Endodermal cell (in vitro differentiated cells): ENCODE data around the gene ZDHHC11. TPM values are rescaled to one million over a fixed set of nuclear protein-coding genes. Genes with fewer than 3 reads are reported as not detected.
"Not testable (repeated sequence)": the region's sequence is repeated elsewhere in the genome, so short reads cannot be mapped to it uniquely, and the experiment has no call there.

Experiments
- DNase-seq: peaks from one replicate; pipeline ENCODE4 v3.0.0-alpha.2; 2017
- H3K27ac ChIP-seq: 2 replicates; pipeline ENCODE4 v1.5.1; 2013; ENCODE audit warnings: mild to moderate bottlenecking, low read depth, low read length, moderate library complexity
- H3K27me3 ChIP-seq: 2 replicates; pipeline ENCODE4 v1.6.1; 2013; ENCODE audit warnings: mild to moderate bottlenecking, low read length, moderate library complexity; ENCODE audit not compliant: insufficient read depth, control insufficient read depth, poor library complexity, severe bottlenecking
- H3K36me3 ChIP-seq: 2 replicates; pipeline ENCODE4 v1.7.0; 2013; ENCODE audit warnings: mild to moderate bottlenecking, low read length, moderate library complexity; ENCODE audit not compliant: control insufficient read depth, insufficient read depth
- H3K4me1 ChIP-seq: one replicate; pipeline ENCODE4 v1.7.0; 2013; ENCODE audit warnings: low read length; ENCODE audit not compliant: control insufficient read depth, insufficient read depth
- H3K4me3 ChIP-seq: 2 replicates; pipeline ENCODE4 v1.5.1; 2013; ENCODE audit warnings: mild to moderate bottlenecking, low read length, moderate library complexity
- H3K9ac ChIP-seq: 2 replicates; pipeline ENCODE4 v1.6.1; 2013; ENCODE audit warnings: mild to moderate bottlenecking, low read length, moderate library complexity; ENCODE audit not compliant: poor library complexity, severe bottlenecking; ENCODE audit errors: extremely low read depth
- H3K9me3 ChIP-seq: 2 replicates; pipeline ENCODE4 v1.6.1; 2013; ENCODE audit warnings: mild to moderate bottlenecking, low read length, moderate library complexity; ENCODE audit not compliant: control insufficient read depth
- H3K27ac Mint-ChIP-seq: 2 replicates; pipeline ENCODE4 v1.8.0; 2020; ENCODE audit warnings: mixed read lengths
- H3K27me3 Mint-ChIP-seq: 2 replicates; pipeline ENCODE4 v1.8.0; 2021; ENCODE audit warnings: mild to moderate bottlenecking, mixed read lengths; ENCODE audit not compliant: insufficient read depth
- H3K36me3 Mint-ChIP-seq: 2 replicates; pipeline ENCODE4 v1.8.0; 2020; ENCODE audit warnings: low read depth, mixed read lengths
- H3K4me1 Mint-ChIP-seq: 2 replicates; pipeline ENCODE4 v1.8.0; 2020; ENCODE audit warnings: mixed read lengths
- H3K4me3 Mint-ChIP-seq: 2 replicates; pipeline ENCODE4 v1.8.0; 2020; ENCODE audit warnings: mild to moderate bottlenecking, moderate library complexity, mixed read lengths
- H3K9me3 Mint-ChIP-seq: 2 replicates; pipeline ENCODE4 v1.8.0; 2020; ENCODE audit warnings: mild to moderate bottlenecking, mixed read lengths
- CTCF ChIP-seq: fragments of 200-600 bp; sonication (generic); conservative IDR thresholded peaks from 2 replicates; pipeline ENCODE4 v1.5.0; 2021; ENCODE audit warnings: antibody characterized with exemption, mild to moderate bottlenecking
- WGBS, 2 experiments: methylation state at CpG; one replicate each; pipeline versions ENCODE4 v1.1.5 to v1.1.7; 2013; ENCODE audit warnings: missing lambda C conversion rate in 2 of 2, mixed read lengths in 1 of 2; ENCODE audit not compliant: insufficient coverage in 1 of 2, insufficient read length in 1 of 2; 5-methylcytosine and 5-hydroxymethylcytosine counted together
- total RNA-seq, 2 donors: library from RNA; stranded (reverse); fragmentation: NEBNext Ultra II Directional in 1 of 2; extraction: Animal tissue kit (Norgen Biotek cat#: 25700) in 1 of 2; gene quantifications; 2 replicates in 1 of 2; 3 replicates in 1 of 2; pipeline ENCODE4 v1.2.1, GENCODE V29; 2021

ZDHHC11 gene
- total RNA-seq, 2 donors from 2014 or later, result 10.6 to 28.9 TPM

GRCh38 chr5:851076-851475 is 290 bp upstream of the ZDHHC11 start:
- H3K4me1 Mint-ChIP-seq, result no peaks in the 10 kb centered on the region
- no peaks in the 10 kb centered on the region for H3K27me3 Mint-ChIP-seq
- no peak overlapping the region for H3K27ac ChIP-seq
- H3K27ac Mint-ChIP-seq, result no peak overlapping the region
- H3K4me1 ChIP-seq, result no peaks in the 10 kb centered on the region
- no peaks in the 10 kb centered on the region for H3K36me3 ChIP-seq
- 89 to 92% methylated on average over 18 to 19 of the region's 19 CpGs for WGBS, 2 experiments
- no peaks in the 10 kb centered on the region for H3K9me3 ChIP-seq
- DNase-seq, result no peak
- peaks cover 2% of the 10 kb centered on the region for H3K36me3 Mint-ChIP-seq
- TF ChIP-seq CTCF, result no peak
- H3K27me3 ChIP-seq, result no peaks in the 10 kb centered on the region
- H3K4me3 ChIP-seq, result no peak overlapping the region
- no peaks in the 10 kb centered on the region for H3K9me3 Mint-ChIP-seq
- no peak overlapping the region for H3K4me3 Mint-ChIP-seq
- no peak overlapping the region for H3K9ac ChIP-seq

- WGBS, 2 experiments, result 91 to 93% methylated on average over 12 to 20 of the region's 20 CpGs
- H3K9me3 ChIP-seq, result no peaks in the 10 kb centered on the region
- Mint-ChIP-seq H3K4me3 (no peak overlapping the region), H3K36me3 (peaks cover 2% of the 10 kb centered on the region), H3K9me3 (no peaks in the 10 kb centered on the region), H3K27ac (no peak overlapping the region), H3K27me3 (no peaks in the 10 kb centered on the region), H3K4me1 (no peaks in the 10 kb centered on the region)
- no peak for DNase-seq
- H3K4me1 ChIP-seq, result no peaks in the 10 kb centered on the region
- TF ChIP-seq CTCF, result no peak
- H3K4me3 ChIP-seq, result no peak overlapping the region
- no peak overlapping the region for H3K9ac ChIP-seq
- H3K36me3 ChIP-seq, result no peaks in the 10 kb centered on the region
- peak overlapping the region; percentile 38 for H3K27ac ChIP-seq
- H3K27me3 ChIP-seq, result no peaks in the 10 kb centered on the region
Observed at GRCh38 chr5:849651-850301, 1.0 kb downstream of the ZDHHC11 start.

GRCh38 chr5:848671-849111 is 2.1 kb downstream of the ZDHHC11 start:
- no peak overlapping the region for H3K27ac Mint-ChIP-seq

GRCh38 chr5:847736-848135 is 3.0 kb downstream of the ZDHHC11 start:
- H3K9me3 Mint-ChIP-seq, H3K36me3 Mint-ChIP-seq: not testable (repeated sequence)

More at GRCh38 chr5:848671-849111, 2.1 kb downstream of the ZDHHC11 start:
- no peaks in the 10 kb centered on the region for H3K4me1 Mint-ChIP-seq
- DNase-seq, result no peak
- no peak for TF ChIP-seq CTCF
- Histone ChIP-seq H3K27ac (no peak overlapping the region), H3K9me3 (no peaks in the 10 kb centered on the region), H3K27me3 (no peaks in the 10 kb centered on the region), H3K36me3 (no peaks in the 10 kb centered on the region), H3K9ac (no peak overlapping the region), H3K4me1 (no peaks in the 10 kb centered on the region), H3K4me3 (no peak overlapping the region)
- H3K4me3 Mint-ChIP-seq, result no peak overlapping the region
- WGBS, 2 experiments, result 96% methylated on average over 5 to 14 of the region's 14 CpGs
- H3K9me3 Mint-ChIP-seq, result no peaks in the 10 kb centered on the region
- no peaks in the 10 kb centered on the region for H3K27me3 Mint-ChIP-seq
- H3K36me3 Mint-ChIP-seq, result peaks cover 2% of the 10 kb centered on the region

GRCh38 chr5:847212-847611 is 3.6 kb downstream of the ZDHHC11 start:
- H3K27me3 ChIP-seq, H3K27ac ChIP-seq, DNase-seq, H3K36me3 Mint-ChIP-seq, H3K9ac ChIP-seq, H3K4me3 ChIP-seq, H3K9me3 Mint-ChIP-seq, H3K9me3 ChIP-seq, H3K4me1 Mint-ChIP-seq, H3K4me3 Mint-ChIP-seq, H3K27me3 Mint-ChIP-seq, H3K27ac Mint-ChIP-seq, H3K4me1 ChIP-seq, H3K36me3 ChIP-seq: not testable (repeated sequence)
- WGBS, 2 experiments, result 100% methylated on average over 7 of the region's 18 CpGs; no CpG with 5 or more reads in 1 of the 2 experiments

More at GRCh38 chr5:847736-848135, 3.0 kb downstream of the ZDHHC11 start:
- H3K4me1 ChIP-seq, H3K4me1 Mint-ChIP-seq, H3K27ac ChIP-seq, DNase-seq, H3K4me3 ChIP-seq, H3K27ac Mint-ChIP-seq, H3K9ac ChIP-seq, H3K27me3 Mint-ChIP-seq, H3K9me3 ChIP-seq, H3K27me3 ChIP-seq, H3K4me3 Mint-ChIP-seq, H3K36me3 ChIP-seq: not testable (repeated sequence)
- 94% methylated on average over 4 of the region's 7 CpGs; no CpG with 5 or more reads in 1 of the 2 experiments for WGBS, 2 experiments
